ENCODE results near the gene CFAP99.

- TF ChIP-seq CTCF (IDR thresholded peaks at IDR 0.05) (no peak), POLR2A (IDR thresholded peaks at IDR 0.05) (no peak)
These were observed 19.0 kb upstream of the CFAP99 start for GRCh38 chr4:2399631-2400190.
